Measurements from ENCODE around the gene COMTD1. TPM values are rescaled to one million over a fixed set of nuclear protein-coding genes. Genes with fewer than 3 reads are reported as not detected.

COMTD1 gene
- total and polyA plus RNA-seq, 2 donors (not counting 3 experiments of a cell fraction or from before 2014, with no cell fraction given): 18.4 to 18.6 TPM

DNA sequence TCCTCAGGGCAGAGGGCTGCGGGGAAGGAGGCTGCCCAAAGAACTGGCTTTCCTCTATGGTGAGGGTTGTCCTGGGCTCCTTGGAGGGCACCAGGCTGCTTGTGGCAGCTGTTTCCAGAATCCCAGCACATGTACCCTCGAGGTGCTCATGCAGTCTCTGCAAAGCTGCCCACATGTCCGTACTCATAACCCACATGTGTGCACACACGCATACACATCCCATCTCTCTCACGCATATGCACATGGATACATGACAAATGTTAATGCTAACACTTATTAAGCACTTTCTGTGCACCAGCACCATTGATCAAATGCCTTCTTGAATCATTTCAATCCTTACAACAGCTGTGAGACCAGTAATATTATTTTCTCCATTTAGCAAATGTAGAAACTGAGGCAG, 36.3 kb upstream of the COMTD1 start:
- no peaks in the 10 kb centered on the region for H3K4me1 ChIP-seq (ENCODE audit: control insufficient read depth, extremely low read depth, insufficient read depth, low read length)
- H4K20me1 ChIP-seq (replicated peaks; ENCODE audit: control insufficient read depth, extremely low read depth, insufficient read depth, low read length): no peaks in the 10 kb centered on the region
- H3K27me3 ChIP-seq (ENCODE audit: control insufficient read depth in 2 of 2, insufficient read depth in 2 of 2, low read length in 2 of 2): no peaks in the 10 kb centered on the region
- no peak overlapping the region for H3K4me2 ChIP-seq (ENCODE audit: insufficient read depth, low read length)
- H3K9me3 ChIP-seq (replicated peaks; ENCODE audit: control insufficient read depth, insufficient read depth, low read length): no peaks in the 10 kb centered on the region
- H3K4me3 ChIP-seq (replicated peaks in 1 of 3; ENCODE audit: insufficient read depth in 1 of 3, low read depth in 1 of 3, low read length in 3 of 3): no peak overlapping the region
- intact Hi-C loops (cut with micrococcal nuclease): no loop called here
- POLR2A ChIA-PET: no interaction called here
- no peak overlapping the region for H3K9ac ChIP-seq (replicated peaks; ENCODE audit: extremely low read depth, insufficient read depth, low read length)
- no TSS peak for BruUV-seq (replicated peaks)
- H2AFZ ChIP-seq (ENCODE audit: low read depth, low read length): no peak overlapping the region
- dilution Hi-C loops (cut with MboI; ENCODE audit: extremely low pct_ligation_motif_present, low sequenced_read_pairs): no loop called here
- no peaks in the 10 kb centered on the region for H3K79me2 ChIP-seq (ENCODE audit: control insufficient read depth, insufficient read depth, low read length)
- DNase-seq (ENCODE audit: low read depth, low spot score) (no peak), FAIRE-seq (no peak)
- H3K27ac ChIP-seq (ENCODE audit: insufficient read depth, low read depth, low read length): no peak overlapping the region
- H3K9me1 ChIP-seq (replicated peaks; ENCODE audit: control insufficient read depth, extremely low read depth, insufficient read depth, low read length): no peaks in the 10 kb centered on the region
- no peak for TF ChIP-seq MYC (IDR thresholded peaks at IDR 0.05; ENCODE audit: low read depth, low read length)
- no peak for TF ChIP-seq EZH2 (IDR thresholded peaks at IDR 0.05; ENCODE audit: borderline replicate concordance, low read depth, low read length, severe bottlenecking)
- TF ChIP-seq POLR2AphosphoS5 (IDR thresholded peaks at IDR 0.05; ENCODE audit: insufficient read depth, low read depth, low read length): no peak
- no peaks in the 10 kb centered on the region for H3K36me3 ChIP-seq (ENCODE audit: control insufficient read depth in 2 of 2, extremely low read depth in 1 of 2, insufficient read depth in 2 of 2, low read length in 2 of 2)
- CTCF ChIA-PET: no interaction called here

DNA sequence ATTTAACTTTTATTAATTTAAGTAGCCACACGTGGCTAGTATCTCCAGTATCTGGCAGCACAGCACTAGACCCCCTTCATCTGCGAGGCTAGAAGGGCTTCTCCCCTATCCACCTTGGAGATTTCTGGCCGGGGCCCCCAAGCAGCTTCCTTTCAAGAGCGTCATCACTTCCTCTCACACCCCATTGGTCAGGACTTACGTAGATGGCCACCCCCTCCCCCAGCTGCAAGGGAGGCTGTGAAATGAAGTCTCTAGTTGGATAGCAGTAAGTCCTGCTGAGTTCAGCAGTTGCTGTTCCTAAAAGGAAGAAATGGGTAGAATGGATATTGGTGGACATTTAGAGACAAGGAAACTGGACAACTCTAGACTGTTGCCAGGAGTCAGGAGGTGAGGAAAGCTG, 33.8 kb upstream of the COMTD1 start:
- Histone ChIP-seq H3K36me3 (ENCODE audit: control insufficient read depth in 2 of 2, extremely low read depth in 1 of 2, insufficient read depth in 2 of 2, low read length in 2 of 2) (no peaks in the 10 kb centered on the region), H3K4me3 (replicated peaks in 1 of 3; ENCODE audit: insufficient read depth in 1 of 3, low read depth in 1 of 3, low read length in 3 of 3) (no peak overlapping the region), H3K9ac (replicated peaks; ENCODE audit: extremely low read depth, insufficient read depth, low read length) (no peak overlapping the region), H3K9me3 (replicated peaks; ENCODE audit: control insufficient read depth, insufficient read depth, low read length) (no peaks in the 10 kb centered on the region), H2AFZ (ENCODE audit: low read depth, low read length) (no peak overlapping the region), H3K27ac (ENCODE audit: insufficient read depth, low read depth, low read length) (no peak overlapping the region), H3K27me3 (ENCODE audit: control insufficient read depth in 2 of 2, insufficient read depth in 2 of 2, low read length in 2 of 2) (no peaks in the 10 kb centered on the region), H3K79me2 (ENCODE audit: control insufficient read depth, insufficient read depth, low read length) (no peaks in the 10 kb centered on the region), H3K9me1 (replicated peaks; ENCODE audit: control insufficient read depth, extremely low read depth, insufficient read depth, low read length) (no peaks in the 10 kb centered on the region), H3K4me1 (ENCODE audit: control insufficient read depth, extremely low read depth, insufficient read depth, low read length) (no peaks in the 10 kb centered on the region), H3K4me2 (ENCODE audit: insufficient read depth, low read length) (no peak overlapping the region), H4K20me1 (replicated peaks; ENCODE audit: control insufficient read depth, extremely low read depth, insufficient read depth, low read length) (no peaks in the 10 kb centered on the region)
- DNase-seq (ENCODE audit: low read depth, low spot score) (no peak), FAIRE-seq (no peak)
- ChIA-PET CTCF (interaction anchor here (0.7 kb wide), 1 partner anchor 24 kb away, joined by 3 read pairs; no protein-coding TSS in a partner anchor), POLR2A (no interaction called here)
- dilution Hi-C loops (cut with MboI; ENCODE audit: extremely low pct_ligation_motif_present, low sequenced_read_pairs): no loop called here
- no TSS peak for BruUV-seq (replicated peaks)
- TF ChIP-seq, protein P1, sequence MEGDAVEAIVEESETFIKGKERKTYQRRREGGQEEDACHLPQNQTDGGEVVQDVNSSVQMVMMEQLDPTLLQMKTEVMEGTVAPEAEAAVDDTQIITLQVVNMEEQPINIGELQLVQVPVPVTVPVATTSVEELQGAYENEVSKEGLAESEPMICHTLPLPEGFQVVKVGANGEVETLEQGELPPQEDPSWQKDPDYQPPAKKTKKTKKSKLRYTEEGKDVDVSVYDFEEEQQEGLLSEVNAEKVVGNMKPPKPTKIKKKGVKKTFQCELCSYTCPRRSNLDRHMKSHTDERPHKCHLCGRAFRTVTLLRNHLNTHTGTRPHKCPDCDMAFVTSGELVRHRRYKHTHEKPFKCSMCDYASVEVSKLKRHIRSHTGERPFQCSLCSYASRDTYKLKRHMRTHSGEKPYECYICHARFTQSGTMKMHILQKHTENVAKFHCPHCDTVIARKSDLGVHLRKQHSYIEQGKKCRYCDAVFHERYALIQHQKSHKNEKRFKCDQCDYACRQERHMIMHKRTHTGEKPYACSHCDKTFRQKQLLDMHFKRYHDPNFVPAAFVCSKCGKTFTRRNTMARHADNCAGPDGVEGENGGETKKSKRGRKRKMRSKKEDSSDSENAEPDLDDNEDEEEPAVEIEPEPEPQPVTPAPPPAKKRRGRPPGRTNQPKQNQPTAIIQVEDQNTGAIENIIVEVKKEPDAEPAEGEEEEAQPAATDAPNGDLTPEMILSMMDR (IDR thresholded peaks at IDR 0.05; ENCODE audit: extremely low read depth in 1 of 2, insufficient read depth in 1 of 2, low read depth in 1 of 2, low read length in 2 of 2): no peak
- no peak for TF ChIP-seq JUN (IDR thresholded peaks at IDR 0.05; ENCODE audit: borderline replicate concordance, insufficient read depth, insufficient read length, low read depth)
- no peak for TF ChIP-seq EZH2 (IDR thresholded peaks at IDR 0.05; ENCODE audit: borderline replicate concordance, low read depth, low read length, severe bottlenecking)
- no peak for TF ChIP-seq MYC (IDR thresholded peaks at IDR 0.05; ENCODE audit: low read depth, low read length)
- no peak for TF ChIP-seq POLR2AphosphoS5 (IDR thresholded peaks at IDR 0.05; ENCODE audit: insufficient read depth, low read depth, low read length)
- TF ChIP-seq GATA2 (IDR thresholded peaks at IDR 0.05; ENCODE audit: insufficient read depth, insufficient read length, low read depth, low read length): no peak
- TF ChIP-seq FOS (IDR thresholded peaks at IDR 0.05; ENCODE audit: borderline replicate concordance, insufficient read depth, low read length): no peak
- TF ChIP-seq, protein P2, sequence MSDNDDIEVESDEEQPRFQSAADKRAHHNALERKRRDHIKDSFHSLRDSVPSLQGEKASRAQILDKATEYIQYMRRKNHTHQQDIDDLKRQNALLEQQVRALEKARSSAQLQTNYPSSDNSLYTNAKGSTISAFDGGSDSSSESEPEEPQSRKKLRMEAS (IDR thresholded peaks at IDR 0.05; ENCODE audit: insufficient read depth, insufficient read length): no peak
- TF ChIP-seq POLR2A (IDR thresholded peaks at IDR 0.05; ENCODE audit: low read depth, low read length): no peak
- intact Hi-C loops (cut with micrococcal nuclease): no loop called here
